Esophagus muscularis mucosa (tissue), 2 donors: ENCODE results near the gene SLC38A8.

ENCODE experiments used
- POLR2A ChIP-seq: fragments of 450-650 bp; IDR thresholded peaks from one replicate; pipeline ENCODE4 v1.6.1; 2017; ENCODE audit warnings: antibody characterized with exemption, moderate library complexity, mild to moderate bottlenecking, low read depth
- POLR2AphosphoS5 ChIP-seq, 2 donors: sonication (generic); formaldehyde crosslinking; IDR thresholded peaks; one replicate each; pipeline ENCODE4 v1.6.1; 2017; ENCODE audit warnings: antibody characterized with exemption in 2 of 2

DNA sequence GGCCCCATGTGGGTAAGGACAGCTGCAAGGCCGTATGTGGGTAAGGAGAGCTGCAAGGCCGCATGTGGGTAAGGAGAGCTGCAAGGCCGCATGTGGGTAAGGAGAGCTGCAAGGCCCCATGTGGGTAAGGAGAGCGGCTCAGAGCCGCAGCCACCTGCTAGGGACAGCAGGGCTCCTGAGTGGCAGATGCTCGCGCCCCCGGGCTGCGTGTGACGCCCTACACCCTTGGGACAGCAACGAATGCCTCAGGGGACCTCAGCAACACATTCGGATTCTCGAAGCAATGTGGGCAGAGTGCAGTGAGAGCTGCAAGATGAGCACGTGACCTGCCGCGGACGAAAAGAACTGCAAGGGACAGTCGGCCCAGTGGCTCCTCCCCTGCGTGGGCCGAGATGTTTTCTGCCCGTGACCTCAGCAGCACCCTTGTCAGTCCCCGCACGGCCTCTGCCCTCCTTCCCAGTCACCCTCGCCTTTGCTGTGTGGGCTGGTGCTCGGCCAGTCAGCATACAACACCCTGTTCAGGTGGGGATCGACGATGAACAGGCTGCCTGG lies 9.6 kb upstream of the SLC38A8 start:
- TF ChIP-seq POLR2A = no peak
- TF ChIP-seq POLR2AphosphoS5 (IDR thresholded peaks at IDR 0.05) = no peak
